GM19035 (cell line): ENCODE measurements around the gene ABCA9.
"Not testable (repeated sequence)": the region's sequence is repeated elsewhere in the genome, so short reads cannot be mapped to it uniquely, and the experiment has no call there.

Experiments
- ATAC-seq: cut with Tn5 transposase; IDR thresholded peaks from one replicate; pipeline ENCODE4 v1.9.1; 2021; ENCODE audit not compliant: unreplicated experiment

Gene ABCA9

GRCh38 chr17:68959117-68959516 is 101.6 kb downstream of the ABCA9 start:
- ATAC-seq: not testable (repeated sequence)

GRCh38 chr17:68957944-68958343 is 102.8 kb downstream of the ABCA9 start:
- ATAC-seq: no peak

DNA sequence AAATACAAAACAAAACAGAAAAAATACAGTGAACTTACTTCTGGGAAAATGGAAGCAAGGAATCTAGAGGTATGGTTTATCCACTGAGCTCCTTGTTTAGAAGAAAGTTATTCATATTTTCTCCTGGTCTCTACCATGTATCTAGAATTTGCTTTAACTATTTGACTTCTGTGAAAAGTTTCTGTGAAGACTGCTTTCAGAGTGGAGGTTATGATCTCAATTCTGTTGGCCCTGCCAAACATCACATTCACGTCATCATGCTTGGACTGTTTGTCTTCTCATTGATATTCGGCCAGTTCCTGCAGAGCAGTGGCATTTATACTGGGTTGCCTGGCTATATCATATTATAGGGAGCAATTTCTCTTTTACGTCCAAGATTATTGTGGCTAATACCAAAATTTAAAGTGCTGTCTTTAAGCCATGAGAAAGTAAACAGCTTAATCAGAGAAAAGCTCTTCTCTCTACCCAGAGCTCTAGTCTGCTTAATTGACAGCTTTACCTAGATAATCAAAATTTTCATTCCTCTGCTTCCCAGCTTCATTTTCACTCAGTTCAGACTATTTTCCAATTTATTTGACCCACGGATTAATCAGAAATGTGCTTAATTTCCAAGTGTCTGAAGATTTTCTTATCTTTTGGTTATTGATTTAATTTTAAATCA is 105.4 kb downstream of the ABCA9 start, which contains the start of gene ABCA8:
Gene ABCA8 (minus strand): TSS at position 212 of the 661 bp plus-strand sequence. CDS start 13,358 bp downstream, outside the sequence.
- ATAC-seq: no peak

GRCh38 chr17:68954146-68954896 is 106.4 kb downstream of the ABCA9 start:
- ATAC-seq: no peak

- ATAC-seq: no peak
Measured at GRCh38 chr17:68953340-68953997, 107.3 kb downstream of the ABCA9 start.

GRCh38 chr17:68950725-68951124 is 110.0 kb downstream of the ABCA9 start:
- ATAC-seq: no peak

- not testable (repeated sequence) for ATAC-seq
Measured at GRCh38 chr17:68947868-68948267, 112.9 kb downstream of the ABCA9 start.

DNA sequence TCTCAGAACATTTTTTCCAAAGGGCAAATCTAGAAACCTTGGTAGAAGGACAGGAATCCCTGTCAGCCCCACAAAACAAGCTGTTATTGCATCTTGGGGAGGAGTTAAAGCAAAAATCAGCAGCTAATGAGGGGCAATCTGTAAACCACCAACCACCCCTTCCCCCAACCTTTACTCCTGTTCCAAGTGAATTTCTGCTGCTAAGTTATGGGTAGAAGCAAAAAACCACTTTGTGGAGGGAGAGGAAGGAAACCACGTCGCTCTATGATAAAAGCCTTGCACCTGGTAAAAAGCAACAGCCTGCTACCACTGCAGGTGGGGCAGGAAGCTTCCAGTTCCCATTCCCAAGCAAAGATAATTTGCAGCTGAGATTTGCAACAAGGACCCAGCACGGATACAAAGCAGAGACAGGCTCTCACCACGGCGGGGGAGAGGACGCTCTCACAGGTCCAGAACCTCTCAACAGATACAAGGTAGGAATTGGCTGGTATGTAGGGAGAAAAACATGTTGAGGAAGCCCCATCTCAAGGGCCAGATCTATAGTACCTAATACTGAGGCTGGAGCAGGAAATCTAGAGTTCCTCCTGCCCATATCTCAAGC is 116.2 kb downstream of the ABCA9 start:
- ATAC-seq: no peak

- not testable (repeated sequence) for ATAC-seq
Measured at GRCh38 chr17:68943812-68944182, 116.9 kb downstream of the ABCA9 start.

GRCh38 chr17:68943123-68943811 is 117.5 kb downstream of the ABCA9 start:
- ATAC-seq: no peak

DNA sequence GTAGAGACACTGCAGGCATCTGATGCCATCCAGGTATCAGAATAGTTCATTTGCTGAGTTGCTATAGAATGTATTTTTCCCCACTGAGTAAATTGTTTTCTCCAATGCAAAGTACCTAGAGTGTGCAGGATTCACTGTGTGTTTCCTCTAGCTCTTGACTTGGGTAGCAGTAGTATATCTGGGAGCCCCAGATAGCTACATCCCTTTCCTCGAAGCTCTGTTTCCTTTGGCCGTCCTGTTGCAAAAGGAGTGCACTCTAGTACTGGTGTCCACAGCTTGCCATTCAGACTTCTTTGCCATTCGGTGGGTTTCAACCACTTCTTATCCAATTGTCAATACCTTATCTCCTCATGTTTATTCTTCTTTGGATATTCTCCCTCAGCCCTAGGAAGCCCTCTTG is 118.3 kb downstream of the ABCA9 start:
- no peak for ATAC-seq

- no peak for ATAC-seq
Measured at GRCh38 chr17:68941761-68942160, 119.0 kb downstream of the ABCA9 start.

- ATAC-seq: no peak
Measured at GRCh38 chr17:68939195-68939594, 121.5 kb downstream of the ABCA9 start.

GRCh38 chr17:68937890-68938514 is 122.7 kb downstream of the ABCA9 start:
- no peak for ATAC-seq

GRCh38 chr17:68927516-68927915 is 133.2 kb downstream of the ABCA9 start:
- no peak for ATAC-seq

- ATAC-seq: no peak
Measured at GRCh38 chr17:68924793-68925720, 135.7 kb downstream of the ABCA9 start.
